Fibroblast of skin of left biceps (primary cell): ENCODE results near the gene MAD2L1BP.

Experiments used
- DNase-seq, 2 experiments: peaks; one replicate each; pipeline ENCODE4 v3.0.0-alpha.2; 2013; ENCODE audit warnings: low read depth in 2 of 2

Gene MAD2L1BP

DNA sequence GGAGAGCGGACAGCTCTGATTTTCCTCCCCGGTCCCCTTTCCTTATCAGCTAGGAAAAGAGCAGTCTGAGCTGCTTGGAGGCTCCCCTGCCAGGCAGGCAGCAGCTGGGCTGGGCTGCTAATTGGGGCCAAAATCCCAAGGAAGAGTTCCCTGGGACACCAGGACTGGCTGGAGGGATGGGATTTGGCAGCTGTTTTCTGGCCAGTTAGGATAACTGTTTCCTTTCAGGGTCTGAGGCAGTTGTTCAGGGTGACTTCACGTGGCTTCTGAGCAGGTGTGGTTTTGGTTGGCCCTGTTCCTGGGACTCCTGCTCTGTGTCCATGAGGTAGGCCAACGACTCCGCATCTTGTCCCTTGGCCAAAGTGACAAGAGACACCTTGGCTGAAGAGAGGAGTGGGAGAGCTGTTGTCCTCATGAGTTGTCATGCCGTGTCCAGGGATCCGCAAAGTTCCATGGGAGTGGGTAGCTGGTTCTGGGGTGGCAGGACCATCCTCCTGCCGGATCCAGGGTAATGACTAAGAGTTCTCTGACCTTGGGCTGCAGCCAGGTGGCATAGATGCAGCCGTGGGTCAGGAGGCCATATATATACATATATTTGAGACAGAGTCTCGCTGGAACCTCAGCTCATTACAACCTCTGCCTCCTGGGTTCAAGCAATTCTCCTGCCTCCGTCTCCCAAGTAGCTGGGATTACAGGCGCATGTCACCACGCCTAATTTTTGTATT lies 30.7 kb downstream of the MAD2L1BP start:
- no peak for DNase-seq

DNA sequence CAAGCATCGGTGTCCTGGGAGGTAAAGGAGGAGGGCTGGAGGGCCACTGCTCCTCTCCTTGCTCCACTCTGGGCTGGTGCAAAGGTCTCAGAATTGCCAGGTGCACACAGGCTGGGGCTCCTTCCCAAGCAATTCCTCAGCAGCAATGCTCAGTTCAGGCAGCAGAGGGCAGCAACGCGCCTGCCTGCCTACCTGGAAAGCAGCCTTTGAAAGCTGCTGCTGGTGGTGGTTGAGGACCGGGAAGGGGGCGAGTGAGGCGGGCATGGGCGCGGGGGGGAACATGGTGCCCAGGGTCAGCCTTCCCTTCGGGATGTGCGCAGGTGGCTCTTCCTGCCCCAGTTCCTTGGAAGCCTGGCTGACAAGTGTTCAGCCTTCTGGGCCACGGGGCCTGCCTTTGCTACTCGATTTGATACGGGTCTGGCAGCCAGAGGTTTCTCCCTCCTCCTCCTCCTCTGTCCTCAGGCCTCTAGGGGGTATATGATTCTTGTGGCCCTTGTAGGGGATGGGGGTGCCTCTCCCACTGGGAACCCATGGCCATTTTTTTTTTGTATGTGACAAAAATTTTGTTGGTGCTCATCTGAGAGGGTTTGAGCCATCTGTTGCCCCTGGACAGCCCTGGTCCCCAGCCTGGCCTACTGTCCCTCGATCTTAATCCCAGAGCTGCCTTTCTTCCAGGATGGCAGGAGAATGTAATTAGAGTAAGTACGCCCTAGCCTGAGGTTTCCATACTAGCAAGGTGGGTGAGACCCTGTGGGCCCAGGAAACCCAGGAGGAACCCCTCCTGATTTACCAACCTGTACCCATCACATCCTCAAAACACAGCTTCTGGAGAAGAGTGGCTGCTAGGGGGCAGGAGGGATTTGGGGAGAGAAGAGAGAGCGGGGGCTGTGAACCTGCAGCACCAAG lies 31.9 kb downstream of the MAD2L1BP start:
- peak in 1 of 2 experiments; percentile 13 for DNase-seq

DNA sequence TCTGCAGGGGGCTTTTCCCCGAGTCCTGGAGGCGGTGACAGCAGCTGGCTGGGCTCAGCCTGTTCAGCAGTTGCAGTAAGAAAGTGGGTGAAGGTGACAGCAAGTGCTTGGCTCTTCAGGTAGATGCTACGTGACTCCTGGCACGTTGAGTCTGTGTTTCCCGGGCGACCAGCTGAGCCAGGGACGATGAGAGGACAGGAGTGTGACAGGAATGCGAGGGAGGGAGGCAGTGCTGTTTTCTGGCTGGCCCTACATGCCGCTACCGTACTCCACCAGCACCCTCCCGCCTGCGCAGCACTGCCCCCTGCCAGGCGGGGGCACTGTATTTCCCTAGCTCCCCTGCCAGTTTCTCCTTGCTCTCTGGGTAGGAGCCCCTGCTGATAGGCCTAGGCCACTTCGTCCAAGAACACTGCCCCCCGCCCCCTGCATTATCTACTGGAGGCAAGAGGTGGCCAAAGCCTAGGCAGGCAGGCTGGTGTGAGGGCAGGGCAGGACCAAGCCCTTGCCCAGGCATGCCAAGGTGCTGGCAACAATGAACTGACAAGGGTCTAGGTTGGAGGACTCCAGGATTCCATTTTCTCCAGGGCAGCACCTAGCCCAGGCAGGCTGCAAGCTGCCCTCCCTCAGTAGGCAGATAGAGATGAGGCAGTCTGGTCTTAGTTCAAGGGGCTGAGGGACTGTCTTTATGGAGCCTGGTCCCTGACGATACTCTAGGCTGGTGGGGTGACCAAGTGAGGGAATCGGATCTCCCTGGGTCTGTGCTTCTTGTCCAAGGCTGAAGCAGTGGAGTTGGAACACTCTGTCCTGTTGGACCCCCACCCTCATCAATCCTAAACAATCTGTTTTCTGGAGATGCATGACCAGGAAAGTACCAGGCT lies 32.8 kb downstream of the MAD2L1BP start:
- DNase-seq = peak in 1 of 2 experiments; percentile 18

DNA sequence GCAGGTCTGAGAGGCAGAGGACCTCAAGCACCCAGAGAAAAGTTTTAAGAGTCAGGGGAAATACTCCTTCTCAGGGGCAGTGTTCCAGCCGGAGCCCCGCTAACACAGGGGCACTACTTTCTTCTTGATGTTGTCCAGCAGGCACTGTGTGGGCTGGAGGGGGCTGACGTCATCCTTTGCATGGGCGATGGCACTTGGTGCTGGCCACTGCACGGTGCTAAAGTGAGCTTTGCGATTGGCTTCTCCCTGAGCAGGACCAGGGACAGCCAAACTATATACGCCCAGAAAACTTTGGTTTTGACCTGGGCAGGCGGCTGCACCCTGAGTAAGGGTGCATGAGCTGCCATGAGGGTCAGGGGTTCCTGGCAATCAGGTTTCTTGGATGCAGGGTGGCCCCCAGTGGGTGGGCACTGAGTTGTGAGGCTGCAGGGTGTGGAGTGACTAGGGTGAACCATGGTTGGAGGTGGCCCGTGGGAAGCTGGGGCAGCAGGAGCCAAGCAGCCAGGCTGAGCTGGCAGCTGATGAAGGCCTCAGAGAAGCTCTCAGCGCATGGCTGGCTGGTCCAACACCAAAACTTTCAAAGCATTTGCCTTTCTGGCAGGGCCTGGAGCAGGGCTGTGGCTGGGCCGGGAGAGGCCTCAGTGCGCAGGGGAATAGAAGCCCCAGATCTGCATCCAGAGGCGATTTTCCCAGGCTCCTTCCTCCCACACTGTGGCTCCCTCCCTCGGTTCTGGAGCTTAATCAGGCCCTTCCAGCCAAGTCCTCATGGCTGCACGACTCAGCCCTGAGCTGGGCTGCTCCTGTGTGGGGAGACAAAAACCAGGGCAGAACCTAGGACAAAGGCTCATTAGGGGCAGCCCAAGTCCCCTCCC lies 33.6 kb downstream of the MAD2L1BP start:
- no peak for DNase-seq

DNA sequence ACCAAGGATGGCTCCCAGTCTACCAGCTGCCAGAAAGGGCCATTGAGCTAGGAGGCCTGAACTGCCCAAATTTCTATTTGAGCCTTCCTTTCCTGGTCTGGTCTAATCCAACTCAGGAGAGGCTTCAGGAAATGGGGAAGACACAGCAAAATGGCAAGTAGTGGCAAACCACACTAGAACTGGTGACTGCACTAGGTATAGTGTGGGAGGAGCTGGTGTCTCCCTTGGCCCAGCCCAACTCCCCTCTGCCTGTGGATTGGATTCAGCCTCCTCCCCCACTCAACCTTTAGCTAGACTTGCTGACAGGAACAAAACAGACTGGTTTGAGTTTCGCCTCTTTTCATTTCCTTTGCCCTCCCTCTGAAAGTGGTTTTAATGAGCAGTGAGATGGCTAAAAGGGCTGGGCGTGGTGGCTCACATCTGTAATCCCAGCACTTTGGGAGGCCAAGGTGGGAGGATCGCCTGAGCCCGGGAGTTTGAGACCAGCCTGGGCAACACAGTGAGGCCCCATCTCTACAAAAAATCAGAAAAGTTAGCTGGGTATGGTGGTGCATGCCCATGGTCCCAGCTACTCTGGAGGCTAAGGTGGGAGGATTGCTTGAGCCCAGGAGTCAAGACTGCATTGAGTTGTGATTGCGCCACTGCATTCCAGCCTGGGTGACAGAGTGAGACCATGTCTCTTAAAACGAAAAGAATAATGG lies 34.4 kb downstream of the MAD2L1BP start:
- no peak for DNase-seq

DNA sequence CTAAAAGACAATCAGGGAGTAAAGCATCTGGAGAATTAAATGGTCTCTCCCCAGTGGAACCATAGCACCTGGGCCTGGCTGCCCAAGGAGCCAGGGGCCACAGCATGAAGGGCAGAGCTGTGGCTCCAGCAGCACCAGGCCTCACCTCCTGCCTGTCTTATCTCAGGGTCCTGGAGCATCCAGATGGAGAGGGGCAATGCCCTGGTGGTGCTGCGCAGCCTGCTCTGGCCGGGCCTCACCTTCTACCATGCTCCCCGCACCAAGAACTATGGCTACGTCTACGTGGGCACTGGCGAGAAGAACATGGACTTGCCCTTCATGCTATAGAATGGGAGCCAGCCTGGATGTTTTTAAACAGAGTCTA lies 35.0 kb downstream of the MAD2L1BP start:
- DNase-seq = no peak

DNA sequence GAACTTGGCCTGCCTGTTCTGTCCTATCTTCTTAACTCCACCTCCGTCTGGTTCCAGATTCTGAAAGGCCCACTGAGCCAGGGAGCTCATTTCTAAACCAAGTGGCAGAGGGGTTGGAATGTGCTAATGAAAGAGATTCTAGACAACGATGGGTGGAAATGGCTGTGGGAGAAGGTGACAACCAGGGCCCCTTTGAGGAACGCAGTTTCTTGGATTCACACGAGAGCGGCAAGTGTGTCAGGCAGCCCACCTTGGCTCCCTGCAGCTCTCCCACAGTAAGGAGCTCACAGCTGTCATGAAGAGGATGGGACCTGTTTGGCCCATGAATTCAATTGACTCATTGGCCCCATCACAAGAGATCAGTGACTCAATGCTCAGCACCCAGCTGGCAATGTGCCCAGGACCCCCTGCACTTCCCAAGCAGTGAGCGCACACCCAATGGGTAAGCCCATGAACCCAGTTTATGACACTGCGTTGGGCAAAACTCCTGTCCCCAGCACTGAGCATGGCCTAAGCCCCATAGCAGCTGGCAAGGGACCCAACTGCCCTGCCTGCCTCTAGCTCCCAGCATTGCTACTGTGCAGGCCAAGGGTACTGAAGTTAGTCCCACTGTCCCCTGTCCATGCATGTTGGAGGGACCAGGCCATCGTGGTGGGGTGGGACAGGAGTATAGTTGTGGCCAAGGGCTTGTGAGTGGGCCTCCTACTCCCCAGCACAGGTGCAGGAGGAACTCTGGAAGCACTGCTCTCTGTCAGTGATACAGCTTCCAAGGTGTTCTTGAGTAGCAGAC lies 35.6 kb downstream of the MAD2L1BP start:
- DNase-seq = no peak

DNA sequence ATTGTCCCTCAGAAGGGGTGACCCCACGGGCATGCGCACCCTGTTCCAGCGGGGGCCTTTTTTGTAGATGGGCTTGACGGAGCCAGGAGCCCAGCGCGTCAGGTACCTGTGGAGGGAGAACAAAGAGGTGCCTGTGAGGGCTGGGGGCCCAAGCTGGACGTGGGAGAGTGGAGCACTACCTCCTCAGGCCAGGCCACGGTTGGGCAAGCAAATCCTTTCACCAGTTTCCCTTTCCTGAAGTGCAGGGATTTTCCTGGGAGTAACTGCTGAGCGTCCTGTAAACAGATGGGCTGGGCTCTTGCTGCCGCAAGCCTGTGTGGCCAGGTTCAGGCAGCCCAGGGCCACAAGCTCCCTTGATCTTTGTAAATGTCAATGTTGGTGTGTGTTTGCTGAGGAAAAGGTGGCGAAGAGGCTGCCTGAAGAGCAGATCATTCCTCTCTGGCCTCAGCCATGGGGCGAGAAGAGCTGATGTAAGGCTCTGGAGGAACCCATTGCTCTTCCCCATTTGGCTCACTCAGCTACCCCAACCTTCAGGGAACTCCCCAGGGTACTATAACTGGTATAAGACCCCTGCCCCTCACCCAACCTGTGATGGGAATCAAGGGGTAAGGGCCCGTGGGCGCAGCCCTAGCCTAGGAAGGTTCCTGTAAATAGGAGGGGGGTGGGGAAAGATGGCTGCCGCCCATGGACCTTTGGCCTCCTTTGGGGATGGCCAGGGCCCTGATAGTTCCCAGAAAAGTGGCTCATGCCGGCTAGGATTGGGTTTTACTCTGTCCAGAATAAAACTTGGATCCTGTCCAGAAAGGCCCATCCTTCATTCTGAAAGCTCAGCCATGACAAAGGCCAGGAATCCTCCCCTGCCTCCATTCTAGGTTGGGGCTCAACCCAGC lies 36.4 kb downstream of the MAD2L1BP start:
- DNase-seq = no peak

DNA sequence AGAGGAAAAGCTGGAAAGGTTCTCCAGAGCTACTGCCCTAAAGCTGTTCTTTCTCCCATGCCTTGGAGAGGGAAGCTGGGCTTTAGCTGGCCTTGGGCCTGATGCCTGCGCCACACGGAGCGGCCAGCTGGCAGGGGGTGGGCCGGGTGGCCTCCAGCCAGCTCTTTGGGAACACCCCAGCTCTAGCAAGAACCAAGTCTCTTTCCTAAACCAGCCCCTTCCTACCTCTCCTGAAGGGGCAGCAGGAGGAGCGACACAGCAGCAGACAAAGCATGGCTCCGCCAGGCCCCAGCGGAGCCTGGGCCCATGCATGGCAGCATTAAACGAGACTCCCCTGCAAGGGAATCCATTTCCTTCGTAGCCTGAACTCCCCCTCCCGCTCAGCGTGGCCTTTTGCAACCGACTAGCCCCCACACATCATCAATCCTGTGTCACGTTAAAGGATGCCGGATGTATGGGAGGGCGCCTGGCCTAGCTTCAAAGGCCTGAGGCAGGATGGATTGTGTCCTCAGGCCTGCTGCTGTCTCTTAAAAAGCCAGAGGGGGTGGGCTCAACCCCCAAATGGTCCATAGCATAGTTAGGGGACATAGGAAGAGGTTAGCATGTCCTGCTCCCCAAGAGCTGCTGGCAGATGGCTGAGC lies 37.9 kb downstream of the MAD2L1BP start:
- DNase-seq = no peak

DNA sequence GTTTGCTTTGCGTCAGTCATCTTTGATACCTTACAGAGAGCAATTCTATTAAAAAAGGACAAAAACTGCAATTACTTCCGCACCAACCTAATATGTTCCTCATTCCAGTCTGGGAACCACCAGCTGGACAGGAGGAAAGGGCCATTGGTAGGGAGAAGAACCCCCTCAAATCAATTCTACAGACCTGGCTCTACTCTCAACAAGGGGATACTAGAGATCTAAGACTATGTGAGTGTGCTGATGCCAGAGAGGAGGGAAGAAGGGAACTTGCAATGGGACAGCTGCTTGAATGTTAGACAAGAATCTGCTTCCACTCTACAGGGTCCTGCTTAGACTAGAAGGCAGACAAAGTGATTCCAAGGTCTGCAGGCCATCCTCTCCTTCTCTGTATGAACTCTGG lies 38.7 kb downstream of the MAD2L1BP start:
- no peak for DNase-seq

DNA sequence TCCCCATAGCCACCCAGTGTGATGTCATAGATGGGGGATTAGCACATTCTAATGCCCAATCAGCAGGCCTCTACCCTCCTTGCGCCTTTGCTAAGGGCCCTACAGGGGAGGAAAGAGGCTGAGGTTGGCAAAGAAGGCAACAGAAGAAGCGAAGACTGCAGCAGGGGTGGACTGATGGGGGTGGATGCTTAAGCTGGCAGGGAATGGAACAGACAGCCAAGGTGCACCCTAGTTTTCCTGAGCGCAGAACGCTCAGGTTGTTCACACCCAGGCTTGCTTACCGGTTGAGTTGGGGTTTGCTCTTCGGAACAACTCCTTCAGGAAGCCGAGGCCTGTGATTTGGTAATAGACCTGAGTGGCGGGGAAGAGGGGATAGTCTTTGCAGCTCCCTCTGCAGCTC lies 39.3 kb downstream of the MAD2L1BP start:
- no peak for DNase-seq

DNA sequence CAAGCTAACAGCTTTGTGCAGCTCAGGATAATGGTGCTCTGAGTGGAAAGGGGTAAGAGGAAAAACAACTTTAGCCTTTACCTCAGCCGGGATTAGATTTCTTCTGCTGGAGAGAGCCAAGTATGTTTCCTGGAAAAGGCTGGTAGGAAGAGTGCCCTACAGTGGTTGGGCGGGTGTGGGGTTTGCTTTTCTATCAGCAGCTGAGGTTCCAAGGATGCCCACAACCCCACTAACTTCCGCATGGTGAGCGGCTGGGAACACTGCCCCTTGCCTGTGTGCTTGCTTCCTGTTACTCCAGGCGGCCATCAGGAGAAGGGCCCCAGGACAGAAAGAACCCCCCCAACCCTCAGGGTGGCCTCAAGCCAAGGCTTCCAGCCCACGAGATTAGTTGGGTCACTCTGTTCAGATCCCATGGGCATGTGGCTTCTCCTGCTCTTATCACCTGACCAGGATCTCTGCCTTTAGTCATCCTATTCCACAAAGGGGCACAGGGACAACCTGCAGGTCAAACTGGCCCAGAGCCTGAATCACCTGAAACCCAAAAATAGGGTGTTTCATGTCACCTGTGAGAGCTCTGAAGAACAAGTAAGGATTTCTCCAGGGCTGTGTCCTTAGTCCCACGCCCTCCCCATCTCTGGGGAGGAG lies 41.4 kb downstream of the MAD2L1BP start:
- no peak for DNase-seq

DNA sequence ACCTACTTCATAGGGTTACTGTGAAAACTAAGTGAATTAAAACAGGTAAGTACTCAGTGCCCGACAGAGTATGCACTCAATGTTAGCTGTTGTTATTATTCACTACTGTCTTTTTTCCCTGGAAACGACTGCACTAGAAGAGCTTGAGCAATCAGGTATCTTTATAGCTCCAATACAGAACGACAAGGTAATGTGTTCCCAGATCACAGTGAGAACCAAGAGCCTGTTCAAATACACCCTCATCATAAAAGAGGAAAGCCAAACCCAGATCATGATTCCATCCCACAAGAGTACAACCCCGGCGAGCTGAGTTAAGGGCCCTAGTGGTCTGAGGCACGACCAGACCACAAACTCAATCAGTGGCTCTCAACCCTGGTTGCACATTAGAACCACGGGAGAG lies 42.1 kb downstream of the MAD2L1BP start:
- DNase-seq = no peak

DNA sequence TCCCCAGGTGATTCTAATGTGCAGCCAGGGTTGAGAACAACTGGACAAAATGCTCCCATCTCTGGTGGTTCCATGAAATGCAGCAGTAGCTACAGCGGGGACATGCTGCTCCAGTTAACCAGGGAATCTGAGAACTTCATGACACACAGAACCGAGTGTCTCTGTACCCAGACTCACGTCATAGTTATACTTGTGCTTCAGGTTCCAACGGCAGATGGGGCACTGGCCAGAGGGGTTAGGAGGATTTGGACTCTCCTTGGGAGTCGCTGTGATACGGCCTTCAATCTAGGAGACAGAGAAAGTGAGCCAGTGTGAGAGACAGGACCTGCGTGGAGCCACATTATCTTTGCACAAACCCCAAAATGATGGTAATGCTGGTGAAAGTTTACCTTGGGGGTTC lies 42.7 kb downstream of the MAD2L1BP start:
- no peak for DNase-seq

DNA sequence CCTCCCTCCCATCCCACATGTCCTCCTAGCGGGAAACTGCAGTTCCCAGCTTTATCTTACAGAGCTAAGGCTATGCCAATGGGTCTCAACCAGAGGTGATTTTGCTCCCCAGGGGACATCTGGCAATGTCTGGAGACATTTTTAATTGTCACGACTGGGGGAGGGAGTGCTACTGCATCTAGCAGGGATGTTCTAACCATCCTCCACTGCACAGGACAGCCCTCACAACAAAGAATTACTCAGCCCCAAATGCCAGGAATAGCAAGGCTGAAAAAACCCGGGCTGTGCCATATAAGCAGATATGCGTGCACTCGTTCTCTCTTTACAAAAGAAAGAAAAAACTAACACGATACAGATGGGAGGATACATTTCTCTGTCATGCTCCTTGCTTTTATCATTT lies 43.4 kb downstream of the MAD2L1BP start:
- DNase-seq = no peak

DNA sequence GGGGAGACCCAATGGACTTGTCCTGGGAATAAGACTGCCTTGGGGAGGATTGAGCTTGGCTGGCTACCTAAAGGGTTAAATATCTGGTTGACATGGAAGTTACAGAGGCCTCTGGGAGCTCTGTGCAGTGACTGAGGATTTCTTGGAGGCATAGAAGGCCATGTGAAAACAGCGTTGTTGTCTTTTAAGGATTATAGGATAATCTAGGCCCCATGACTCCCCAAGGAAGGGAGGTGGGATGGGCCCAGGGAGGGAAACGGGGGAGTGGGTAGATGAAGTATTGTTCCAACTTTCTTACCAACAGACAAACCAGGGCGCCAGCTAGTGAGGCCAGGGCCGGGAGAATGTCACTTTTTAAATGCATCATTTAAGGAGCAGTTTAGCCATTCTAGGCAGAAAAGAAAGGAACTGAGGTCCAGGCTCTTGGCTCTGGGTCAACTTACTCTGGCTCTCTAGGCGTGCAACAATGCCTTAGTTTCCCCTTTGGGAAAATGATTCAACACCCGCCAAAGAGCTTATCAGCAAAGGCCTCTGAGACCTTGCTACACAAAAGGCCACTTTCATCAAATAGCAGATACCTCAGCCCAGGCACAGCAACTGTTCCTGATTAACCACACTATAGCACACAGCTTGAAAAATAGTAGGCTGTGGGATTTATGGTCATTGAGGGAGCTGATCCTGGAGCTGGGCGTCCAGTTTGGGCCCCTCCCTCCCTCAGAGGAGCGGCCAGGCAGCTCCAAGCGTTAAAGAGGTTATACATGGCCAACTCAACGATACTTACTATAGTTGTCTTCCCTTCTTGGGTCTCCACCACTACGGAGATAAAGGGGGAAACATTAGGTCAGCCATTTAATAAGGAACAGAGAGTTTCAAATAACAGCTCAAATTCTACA lies 44.9 kb downstream of the MAD2L1BP start:
- DNase-seq = no peak

DNA sequence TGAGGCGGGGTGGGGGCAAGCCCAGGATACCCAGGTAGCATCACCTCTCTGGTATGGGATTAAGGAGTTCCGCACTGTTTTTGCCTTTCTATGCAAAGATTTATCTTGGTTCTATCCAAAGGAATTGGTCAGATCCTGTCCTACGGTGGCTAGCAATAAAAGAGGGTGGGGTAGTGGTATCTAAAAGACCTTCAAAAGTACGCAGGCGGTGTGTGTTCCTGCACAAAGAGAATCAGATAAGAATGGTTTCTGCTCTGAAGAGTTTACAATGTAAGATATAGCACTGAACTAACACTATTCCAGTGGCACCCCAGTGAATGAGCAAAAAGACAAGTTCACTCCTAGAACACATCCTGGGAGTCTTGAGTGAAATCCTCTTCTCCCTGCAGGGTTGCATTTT lies 45.7 kb downstream of the MAD2L1BP start:
- no peak for DNase-seq
